ENCODE results near the gene VKORC1. TPM values are rescaled to one million over a fixed set of nuclear protein-coding genes. Genes with fewer than 3 reads are reported as not detected.
"Not testable (repeated sequence)": the region's sequence is repeated elsewhere in the genome, so short reads cannot be mapped to it uniquely, and the experiment has no call there.

The VKORC1 gene
- total RNA-seq (2014; rRNA removed; shearing (Covaris generic)), result 119 and 140 TPM in 2 replicates

GRCh38 chr16:31094424-31095120, at the start of gene VKORC1:
TSS of gene VKORC1 (minus strand) at chr16:31094797. CDS start at chr16:31094729, 68 bp downstream.
- peak; percentile 89 to 97 for DNase-seq (ENCODE audit: low read depth in 1 of 2, low spot score in 2 of 2)
- Histone ChIP-seq H3K9me3 (replicated peaks) (no peaks in the 10 kb centered on the region), H3K4me1 (replicated peaks) (peaks cover 4% of the 10 kb centered on the region; the same call in 1 of the 2 replicates), H3K27me3 (replicated peaks) (no peaks in the 10 kb centered on the region), H3K4me3 (peak within 1 kb of the TSS; percentile 65), H3K27ac (no peak within 1 kb of the TSS), H3K36me3 (peaks cover 13% of the 10 kb centered on the region)

- H3K4me1 ChIP-seq (replicated peaks), result peaks cover 19% of the 10 kb centered on the region
- H3K27ac ChIP-seq, result no peak overlapping the region
- DNase-seq (ENCODE audit: low read depth in 1 of 2, low spot score in 2 of 2), result no peak
- no peaks in the 10 kb centered on the region for H3K36me3 ChIP-seq
- H3K9me3 ChIP-seq (replicated peaks), result 0 out of 2 replicates have a peak, but pooled peaks cover 3% of the 10 kb centered on the region
- no peak overlapping the region for H3K4me3 ChIP-seq
- H3K27me3 ChIP-seq (replicated peaks), result peaks cover 4% of the 10 kb centered on the region
Observed at GRCh38 chr16:31143694-31144148, 49.1 kb upstream of the VKORC1 start.

GRCh38 chr16:31143011-31143693, 48.6 kb upstream of the VKORC1 start:
- Histone ChIP-seq H3K36me3 (no peaks in the 10 kb centered on the region), H3K4me3 (peak overlapping the region; percentile 44), H3K4me1 (replicated peaks) (peaks cover 25% of the 10 kb centered on the region), H3K9me3 (replicated peaks) (0 out of 2 replicates have a peak, but pooled peaks cover 3% of the 10 kb centered on the region), H3K27me3 (replicated peaks) (peaks cover under 1% of the 10 kb centered on the region), H3K27ac (no peak overlapping the region)
- DNase-seq (ENCODE audit: low read depth in 1 of 2, low spot score in 2 of 2), result no peak

- 0 out of 2 replicates have a peak, but pooled peaks cover 3% of the 10 kb centered on the region for H3K9me3 ChIP-seq (replicated peaks)
- DNase-seq (ENCODE audit: low read depth in 1 of 2, low spot score in 2 of 2), result peak; percentile 97 to 99
- H3K36me3 ChIP-seq, result no peaks in the 10 kb centered on the region
- H3K27me3 ChIP-seq (replicated peaks), result no peaks in the 10 kb centered on the region; the same call in 1 of the 2 replicates
- peak overlapping the region; percentile 44 for H3K4me3 ChIP-seq
- no peak overlapping the region for H3K27ac ChIP-seq
- peaks cover 25% of the 10 kb centered on the region for H3K4me1 ChIP-seq (replicated peaks)
Observed at GRCh38 chr16:31142109-31143010, 47.8 kb upstream of the VKORC1 start.

- Histone ChIP-seq H3K4me1 (replicated peaks) (peaks cover 25% of the 10 kb centered on the region), H3K27ac (no peak overlapping the region)
Observed at GRCh38 chr16:31141489-31142108, 47.0 kb upstream of the VKORC1 start.

GRCh38 chr16:31141071-31141469, 46.5 kb upstream of the VKORC1 start:
- H3K9me3 ChIP-seq (replicated peaks); H3K4me3 ChIP-seq; H3K36me3 ChIP-seq; H3K27me3 ChIP-seq (replicated peaks); DNase-seq (ENCODE audit: low read depth in 1 of 2, low spot score in 2 of 2); H3K27ac ChIP-seq: not testable (repeated sequence)
- peaks cover 25% of the 10 kb centered on the region for H3K4me1 ChIP-seq (replicated peaks)

More at GRCh38 chr16:31141489-31142108, 47.0 kb upstream of the VKORC1 start:
- H3K36me3 ChIP-seq, result no peaks in the 10 kb centered on the region
- no peak for DNase-seq (ENCODE audit: low read depth in 1 of 2, low spot score in 2 of 2)
- H3K9me3 ChIP-seq (replicated peaks), result 0 out of 2 replicates have a peak, but pooled peaks cover 3% of the 10 kb centered on the region
- H3K27me3 ChIP-seq (replicated peaks), result no peaks in the 10 kb centered on the region; the same call in 1 of the 2 replicates
- no peak overlapping the region for H3K4me3 ChIP-seq

GRCh38 chr16:31138621-31139578, 44.3 kb upstream of the VKORC1 start:
- Histone ChIP-seq H3K36me3 (no peaks in the 10 kb centered on the region), H3K27ac (peak overlapping the region; percentile 33; the same call in 1 of the 2 replicates), H3K9me3 (replicated peaks) (0 out of 2 replicates have a peak, but pooled peaks cover 3% of the 10 kb centered on the region), H3K4me3 (no peak overlapping the region), H3K4me1 (replicated peaks) (peaks cover 25% of the 10 kb centered on the region), H3K27me3 (replicated peaks) (no peaks in the 10 kb centered on the region)
- DNase-seq (ENCODE audit: low read depth in 1 of 2, low spot score in 2 of 2), result peak in 1 of 2 experiments; percentile 23

- H3K9me3 ChIP-seq (replicated peaks), result not testable (repeated sequence)
Observed at GRCh38 chr16:31136822-31137499, 42.4 kb upstream of the VKORC1 start.

GRCh38 chr16:31136287-31136662, 41.7 kb upstream of the VKORC1 start:
- H3K27ac ChIP-seq, result no peak overlapping the region
- DNase-seq (ENCODE audit: low read depth in 1 of 2, low spot score in 2 of 2), result no peak
- peaks cover 12% of the 10 kb centered on the region for H3K4me1 ChIP-seq (replicated peaks)
- H3K4me3 ChIP-seq, result no peak overlapping the region
- peaks cover 7% of the 10 kb centered on the region; the same call in 1 of the 2 replicates for H3K36me3 ChIP-seq
- no peaks in the 10 kb centered on the region for H3K9me3 ChIP-seq (replicated peaks)
- no peaks in the 10 kb centered on the region for H3K27me3 ChIP-seq (replicated peaks)

More at GRCh38 chr16:31136822-31137499, 42.4 kb upstream of the VKORC1 start:
- peaks cover 18% of the 10 kb centered on the region for H3K4me1 ChIP-seq (replicated peaks)
- not testable (repeated sequence) for H3K27ac ChIP-seq; DNase-seq (ENCODE audit: low read depth in 1 of 2, low spot score in 2 of 2); H3K36me3 ChIP-seq; H3K4me3 ChIP-seq; H3K27me3 ChIP-seq (replicated peaks)

- peaks cover 12% of the 10 kb centered on the region for H3K4me1 ChIP-seq (replicated peaks)
- H3K4me3 ChIP-seq, result no peak within 1 kb of the TSS
- no peak for DNase-seq (ENCODE audit: low read depth in 1 of 2, low spot score in 2 of 2)
- H3K27me3 ChIP-seq (replicated peaks), result no peaks in the 10 kb centered on the region
- H3K36me3 ChIP-seq, result peaks cover 10% of the 10 kb centered on the region; the same call in 1 of the 2 replicates
- H3K27ac ChIP-seq, result no peak within 1 kb of the TSS
- no peaks in the 10 kb centered on the region for H3K9me3 ChIP-seq (replicated peaks)
Observed at GRCh38 chr16:31135535-31136286, 41.1 kb upstream of the VKORC1 start, which contains the start of gene PRSS8. TSS of gene PRSS8 (minus strand) at chr16:31135727. CDS start at chr16:31135498, 229 bp downstream.
